Mesodermal cell (in vitro differentiated cells): Measurements from ENCODE around the gene PDE10A.

ENCODE experiments used
- H3K27ac ChIP-seq: 2 replicates; pipeline ENCODE4 v1.7.0; 2013; ENCODE audit warnings: mild to moderate bottlenecking, low read depth, low read length, moderate library complexity; ENCODE audit not compliant: severe bottlenecking
- H3K36me3 ChIP-seq: 2 replicates; pipeline ENCODE4 v1.7.1; 2013; ENCODE audit warnings: mild to moderate bottlenecking, low read length, moderate library complexity; ENCODE audit not compliant: control insufficient read depth, insufficient read depth
- H3K4me1 ChIP-seq: one replicate; pipeline ENCODE4 v1.7.1; 2013; ENCODE audit warnings: mild to moderate bottlenecking, low read length; ENCODE audit not compliant: insufficient read depth, control insufficient read depth, poor library complexity, severe bottlenecking
- H3K4me3 ChIP-seq: 2 replicates; pipeline ENCODE4 v1.7.0; 2013; ENCODE audit warnings: low read length, control low read depth, mild to moderate bottlenecking; ENCODE audit not compliant: insufficient read depth, poor library complexity, severe bottlenecking; ENCODE audit errors: extremely low read depth
- H3K9me3 ChIP-seq: 2 replicates; pipeline ENCODE4 v1.7.1; 2013; ENCODE audit warnings: mild to moderate bottlenecking, low read length, moderate library complexity; ENCODE audit not compliant: control insufficient read depth
- WGBS, 2 experiments: methylation state at CpG; one replicate each; pipeline ENCODE4 v1.1.5; 2013; ENCODE audit warnings: missing lambda C conversion rate in 2 of 2; ENCODE audit not compliant: insufficient coverage in 2 of 2; 5-methylcytosine and 5-hydroxymethylcytosine counted together

PDE10A gene

DNA sequence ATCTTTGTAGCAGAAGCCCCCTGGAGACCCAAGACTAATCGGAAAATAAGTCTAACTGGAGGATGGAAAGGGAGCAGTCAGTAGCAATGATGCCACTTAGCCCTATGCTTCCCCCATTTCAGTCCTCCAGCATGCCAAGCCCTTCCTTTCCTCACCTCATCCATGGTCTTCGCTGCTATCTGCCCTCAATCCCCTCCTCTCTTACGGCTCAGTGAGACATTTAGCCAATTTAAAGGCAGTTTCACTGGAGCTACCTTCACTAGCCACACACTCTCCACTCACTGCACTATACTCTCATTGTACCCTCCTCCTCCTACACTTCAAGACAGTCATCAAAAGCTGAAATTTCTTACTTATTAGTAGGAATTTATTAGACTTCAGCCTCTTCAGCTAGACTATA, 111.2 kb downstream of the PDE10A start:
- Histone ChIP-seq H3K9me3 (no peaks in the 10 kb centered on the region), H3K4me1 (no peaks in the 10 kb centered on the region), H3K27ac (no peak overlapping the region), H3K4me3 (no peak overlapping the region), H3K36me3 (no peaks in the 10 kb centered on the region)
- WGBS, 2 experiments = 89 to 93% methylated on average over 2 to 3 of the region's 3 CpGs

DNA sequence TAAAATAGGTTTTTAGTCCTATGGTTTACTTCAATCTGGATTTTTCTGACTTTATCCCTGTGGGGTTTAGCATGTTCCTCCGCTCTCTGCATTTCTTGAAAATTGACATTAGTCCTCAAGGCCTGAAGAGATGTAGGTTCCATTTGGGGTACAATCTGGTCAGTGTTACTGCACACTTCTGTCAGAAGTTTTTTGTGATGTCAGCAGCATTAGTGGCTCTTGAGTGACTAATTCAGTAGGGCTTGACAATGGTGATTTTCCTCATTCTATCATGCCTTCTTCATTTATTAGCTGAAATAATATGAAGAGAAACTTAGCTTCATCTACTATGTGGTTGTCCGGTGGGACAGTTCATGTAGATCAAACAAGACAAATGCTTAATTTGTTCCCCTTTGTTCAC, 114.6 kb downstream of the PDE10A start:
- Histone ChIP-seq H3K36me3 (no peaks in the 10 kb centered on the region), H3K4me3 (no peak overlapping the region), H3K9me3 (no peaks in the 10 kb centered on the region), H3K4me1 (no peaks in the 10 kb centered on the region), H3K27ac (no peak overlapping the region)
- 86% methylated on average over 1 of the region's 2 CpGs; no CpG with 5 or more reads in 1 of the 2 experiments for WGBS, 2 experiments

DNA sequence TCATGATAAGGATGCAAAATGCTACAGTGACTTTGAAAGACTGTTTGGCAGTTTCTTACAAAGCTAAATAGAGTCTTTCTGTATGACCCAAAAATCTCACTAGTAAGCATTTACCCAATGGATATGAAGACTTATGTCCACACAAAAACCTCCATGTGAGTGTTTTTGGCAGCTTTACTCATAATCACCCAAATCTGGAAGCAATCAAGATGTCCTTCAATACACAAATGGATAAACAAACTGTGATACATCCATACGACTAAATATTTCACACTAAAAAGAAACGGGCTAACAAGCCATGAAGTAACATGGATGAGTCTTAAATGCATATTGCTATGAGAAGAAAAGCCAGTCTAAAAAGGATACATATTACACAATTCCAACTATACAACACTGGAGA, 117.2 kb downstream of the PDE10A start:
- no peaks in the 10 kb centered on the region for H3K4me1 ChIP-seq
- H3K4me3 ChIP-seq = no peak overlapping the region
- H3K9me3 ChIP-seq = no peaks in the 10 kb centered on the region
- WGBS, 2 experiments = 100% methylated on average over 1 of the region's 2 CpGs; no CpG with 5 or more reads in 1 of the 2 experiments
- H3K36me3 ChIP-seq = no peaks in the 10 kb centered on the region
- H3K27ac ChIP-seq = no peak overlapping the region

DNA sequence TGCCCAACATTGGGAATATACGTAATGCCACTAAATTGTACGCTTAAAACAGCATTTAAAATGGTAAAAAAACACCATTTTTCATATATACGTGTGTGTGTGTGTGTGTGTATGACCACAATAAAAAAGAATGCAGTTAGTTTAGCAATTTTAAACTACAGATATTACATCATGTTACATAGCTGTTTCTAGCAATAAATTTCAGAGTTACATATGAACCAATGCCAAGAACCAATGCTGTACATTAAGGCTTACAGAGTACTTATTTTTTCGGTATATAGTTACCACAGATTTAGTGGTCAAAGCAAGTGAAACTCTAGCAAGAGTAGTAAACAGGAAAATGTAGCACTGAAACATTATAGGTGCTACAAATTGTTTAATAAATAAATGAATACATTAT, 119.3 kb downstream of the PDE10A start:
- Histone ChIP-seq H3K27ac (no peak overlapping the region), H3K9me3 (no peaks in the 10 kb centered on the region), H3K4me1 (no peaks in the 10 kb centered on the region), H3K36me3 (no peaks in the 10 kb centered on the region), H3K4me3 (no peak overlapping the region)
- no CpG with 5 or more reads among the region's 4 CpGs for WGBS, 2 experiments

DNA sequence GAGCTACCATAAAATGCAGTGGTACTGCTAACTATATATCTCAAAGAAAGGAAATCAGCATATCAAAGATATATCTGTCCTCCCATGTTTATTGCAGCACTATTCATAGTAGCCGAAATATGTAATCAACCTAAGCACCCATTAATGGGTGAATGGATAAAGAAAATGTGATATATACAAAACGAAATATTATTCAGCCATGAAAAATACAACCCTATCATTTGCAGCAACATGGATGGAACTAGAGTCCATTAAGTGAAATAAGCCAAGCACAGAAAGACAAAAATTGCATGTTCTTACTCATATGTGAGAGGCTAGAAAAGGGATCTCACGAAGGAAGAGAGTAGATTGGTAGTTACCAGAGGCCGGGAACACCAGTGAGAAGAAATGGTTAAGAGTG, 126.1 kb downstream of the PDE10A start:
- Histone ChIP-seq H3K9me3 (no peaks in the 10 kb centered on the region), H3K27ac (no peak overlapping the region), H3K4me1 (no peaks in the 10 kb centered on the region), H3K4me3 (no peak overlapping the region), H3K36me3 (no peaks in the 10 kb centered on the region)
- 90 to 95% methylated on average over 2 of the region's 4 CpGs for WGBS, 2 experiments

DNA sequence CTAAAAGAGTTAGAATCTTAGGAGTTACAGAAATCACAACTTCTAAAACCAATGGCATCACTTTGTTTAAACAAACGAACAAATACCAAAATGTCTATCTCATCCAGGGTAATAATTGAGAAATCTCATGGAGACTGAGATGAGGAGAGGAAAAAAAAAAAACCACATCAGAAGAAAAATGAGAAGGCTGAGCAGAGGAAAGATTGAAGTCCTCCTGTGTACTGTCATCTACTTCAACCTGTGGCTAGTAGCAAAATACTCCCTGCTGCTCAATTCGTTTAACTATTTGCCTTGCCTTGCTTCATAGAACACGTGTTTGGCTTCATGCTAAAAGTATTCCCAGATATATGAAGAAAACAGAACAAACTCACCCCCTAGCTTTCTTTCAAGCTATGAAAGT, 143.7 kb downstream of the PDE10A start:
- WGBS, 2 experiments = 43 to 82% methylated on average over 1 to 2 of the region's 3 CpGs
- no peak overlapping the region for H3K4me3 ChIP-seq
- no peak overlapping the region for H3K27ac ChIP-seq
- H3K4me1 ChIP-seq = no peaks in the 10 kb centered on the region
- H3K36me3 ChIP-seq = no peaks in the 10 kb centered on the region
- H3K9me3 ChIP-seq = no peaks in the 10 kb centered on the region

DNA sequence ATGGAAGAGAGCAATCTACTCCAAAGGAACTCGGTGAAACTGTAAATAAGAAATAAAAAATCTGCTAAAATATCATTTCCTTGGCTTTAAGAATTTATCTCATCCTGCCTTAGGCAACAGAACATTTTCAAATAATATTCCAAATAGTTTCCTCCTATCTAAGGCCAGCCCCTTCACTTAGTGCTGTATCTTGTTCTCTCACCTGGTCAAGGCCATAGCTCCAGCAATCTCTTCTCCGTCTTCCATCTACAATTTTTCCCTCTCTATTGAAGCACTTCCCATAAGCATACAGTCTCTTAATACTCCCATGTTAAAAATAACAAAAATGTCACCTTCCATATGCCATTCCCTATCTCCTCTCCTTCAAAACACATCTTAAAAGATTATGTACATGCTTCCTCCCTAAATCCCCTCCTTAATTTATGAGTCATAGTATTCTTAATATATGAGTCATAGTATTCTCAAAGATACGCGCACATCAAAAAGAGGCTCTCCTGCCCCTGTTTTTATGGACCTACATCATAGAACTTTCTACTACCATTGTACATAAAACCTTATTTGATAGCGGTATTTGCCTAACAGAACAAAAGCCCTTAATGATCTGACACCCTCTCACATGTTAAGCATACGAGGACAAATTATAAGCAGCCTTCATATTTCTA, 146.9 kb downstream of the PDE10A start:
- Histone ChIP-seq H3K4me1 (no peaks in the 10 kb centered on the region), H3K27ac (no peak overlapping the region), H3K9me3 (no peaks in the 10 kb centered on the region), H3K4me3 (no peak overlapping the region), H3K36me3 (no peaks in the 10 kb centered on the region)
- WGBS, 2 experiments = 92% methylated on average over 2 to 3 of the region's 6 CpGs

DNA sequence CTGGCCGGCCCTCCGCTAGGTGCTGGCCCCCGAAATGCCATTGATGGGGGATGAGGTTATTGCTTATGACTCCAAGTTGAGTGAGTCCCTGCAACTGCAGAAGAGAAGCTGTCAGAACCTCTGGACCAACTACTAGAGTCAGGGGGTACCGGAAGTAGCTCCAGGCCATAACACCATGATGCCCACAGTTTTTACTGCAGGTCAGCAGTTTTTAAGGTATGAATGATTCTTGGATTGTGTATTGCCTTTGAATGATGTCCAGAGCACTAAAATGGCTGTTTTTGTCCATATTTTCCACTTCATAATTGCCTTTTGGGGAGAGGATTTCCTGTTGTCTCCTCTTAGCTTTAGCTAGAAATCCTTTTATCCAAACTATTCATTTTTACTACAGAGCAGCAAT, 148.4 kb downstream of the PDE10A start:
- H3K4me3 ChIP-seq = no peak overlapping the region
- WGBS, 2 experiments = 96 to 97% methylated on average over 4 of the region's 4 CpGs
- no peaks in the 10 kb centered on the region for H3K36me3 ChIP-seq
- no peaks in the 10 kb centered on the region for H3K4me1 ChIP-seq
- no peaks in the 10 kb centered on the region for H3K9me3 ChIP-seq
- H3K27ac ChIP-seq = no peak overlapping the region

DNA sequence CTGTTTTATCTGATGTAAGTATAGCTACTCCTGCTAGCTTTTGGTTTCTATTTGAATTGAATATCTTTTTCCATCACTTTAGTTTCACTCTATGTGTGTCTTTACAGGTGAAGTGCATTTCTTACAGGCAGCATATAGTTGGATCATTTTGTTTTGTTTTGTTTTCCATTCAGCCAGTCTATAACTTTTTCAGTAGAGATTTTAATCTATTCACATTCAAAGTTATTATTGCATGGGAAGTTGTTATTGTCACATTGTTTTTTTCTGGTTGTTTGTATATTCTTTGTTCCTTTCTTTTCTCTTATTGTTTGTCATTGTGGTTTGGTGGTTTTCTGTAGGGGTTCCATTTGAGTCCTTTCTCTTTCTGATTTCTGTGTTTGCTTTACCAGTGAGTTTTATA, 151.2 kb downstream of the PDE10A start:
- Histone ChIP-seq H3K36me3 (no peaks in the 10 kb centered on the region), H3K27ac (no peak overlapping the region), H3K9me3 (no peaks in the 10 kb centered on the region), H3K4me3 (no peak overlapping the region), H3K4me1 (no peaks in the 10 kb centered on the region)

DNA sequence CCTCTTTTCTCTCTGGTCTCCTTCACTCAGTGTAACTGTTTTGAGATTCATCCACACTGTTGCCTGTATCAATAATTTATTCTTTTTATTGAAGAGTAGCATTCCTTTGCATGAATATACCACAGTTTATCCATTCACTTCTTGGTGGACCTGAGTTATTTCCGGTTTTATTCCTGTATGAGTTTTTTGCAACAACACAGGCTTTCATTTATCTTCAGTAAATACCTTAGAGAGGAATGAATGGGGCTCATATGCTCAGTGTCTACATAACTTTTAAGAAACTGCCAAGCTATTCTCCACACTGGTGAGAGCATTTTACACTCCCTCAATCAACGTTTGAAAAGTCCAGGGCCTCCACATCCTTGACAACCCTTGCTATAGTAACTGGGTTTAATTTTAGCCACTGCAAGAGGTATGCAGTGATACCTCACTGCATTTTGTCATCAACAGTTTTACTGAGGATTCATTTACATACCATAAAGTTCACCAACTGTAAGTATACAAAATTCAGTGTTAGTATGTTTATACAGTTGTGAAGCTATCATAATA, 154.6 kb downstream of the PDE10A start:
- Histone ChIP-seq H3K36me3 (no peaks in the 10 kb centered on the region), H3K4me1 (no peaks in the 10 kb centered on the region), H3K4me3 (no peak overlapping the region), H3K27ac (no peak overlapping the region), H3K9me3 (no peaks in the 10 kb centered on the region)
- WGBS, 2 experiments = 80% methylated on average over 1 of the region's 2 CpGs; no CpG with 5 or more reads in 1 of the 2 experiments

DNA sequence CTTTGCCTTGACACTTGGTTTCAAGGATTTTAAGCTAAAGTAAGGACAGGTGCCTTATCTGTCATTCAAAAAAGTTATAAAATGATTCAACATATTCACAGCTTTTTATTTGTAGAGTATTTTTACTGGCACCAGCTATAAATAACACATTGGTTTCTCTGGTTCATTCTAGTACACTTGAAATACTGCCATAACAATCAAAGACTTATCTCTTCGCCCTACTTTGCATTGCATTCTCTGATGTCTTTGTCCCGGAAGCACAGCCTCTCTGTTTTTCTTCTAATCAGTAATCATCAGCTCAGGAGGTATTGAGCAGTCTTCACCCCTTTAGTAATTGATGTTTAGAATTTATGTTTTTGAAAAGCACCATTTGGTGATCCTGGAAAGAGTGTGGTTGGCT, 156.4 kb downstream of the PDE10A start:
- Histone ChIP-seq H3K4me1 (no peaks in the 10 kb centered on the region), H3K9me3 (no peaks in the 10 kb centered on the region), H3K36me3 (no peaks in the 10 kb centered on the region), H3K4me3 (no peak overlapping the region), H3K27ac (no peak overlapping the region)
- WGBS, 2 experiments = 100% methylated on average over 2 of the region's 2 CpGs; no CpG with 5 or more reads in 1 of the 2 experiments
